GM23338 (cell line): ENCODE data around the gene MIS12. TPM values are rescaled to one million over a fixed set of nuclear protein-coding genes. Genes with fewer than 3 reads are reported as not detected.

Experiments used
- ATAC-seq: fragments of 200-7000 bp; cut with Tn5 transposase; 3 replicates; pipeline ENCODE4 v1.9.1; 2020
- DNase-seq: peaks from one replicate; pipeline ENCODE4 v3.0.0-alpha.2; 2015; ENCODE audit warnings: low spot score
- H2AFZ ChIP-seq: fragments of 200-600 bp; sonication (generic); 2 replicates; pipeline ENCODE4 v1.8.0; 2016; ENCODE audit warnings: antibody characterized with exemption, mild to moderate bottlenecking, moderate library complexity
- H3F3A ChIP-seq: fragments of 200-600 bp; sonication (generic); replicated peaks from 2 replicates; pipeline ENCODE4 v1.8.0; 2017; ENCODE audit warnings: antibody characterized with exemption, mixed run types, low read depth
- H3K27ac ChIP-seq: fragments of 200-600 bp; sonication (generic); 2 replicates; pipeline ENCODE4 v1.6.1; 2016; ENCODE audit warnings: low read depth
- H3K27me3 ChIP-seq: fragments of 200-600 bp; sonication (generic); 2 replicates; pipeline ENCODE4 v1.8.0; 2016; ENCODE audit warnings: mild to moderate bottlenecking, mixed run types, moderate library complexity; ENCODE audit not compliant: insufficient read depth
- H3K36me3 ChIP-seq: fragments of 200-600 bp; sonication (generic); 2 replicates; pipeline ENCODE4 v1.8.0; 2016; ENCODE audit warnings: mild to moderate bottlenecking; ENCODE audit not compliant: insufficient read depth
- H3K4me1 ChIP-seq: fragments of 200-600 bp; sonication (generic); 2 replicates; pipeline ENCODE4 v1.8.0; 2016; ENCODE audit warnings: mild to moderate bottlenecking, moderate library complexity; ENCODE audit not compliant: insufficient read depth
- H3K4me2 ChIP-seq: fragments of 200-600 bp; sonication (generic); 2 replicates; pipeline ENCODE4 v1.7.1; 2017; ENCODE audit warnings: mixed run types
- H3K4me3 ChIP-seq: fragments of 200-600 bp; sonication (generic); 2 replicates; pipeline ENCODE4 v1.6.1; 2016; ENCODE audit warnings: mixed run types
- H3K79me2 ChIP-seq: fragments of 200-600 bp; sonication (generic); replicated peaks from 2 replicates; pipeline ENCODE4 v1.8.0; 2017; ENCODE audit warnings: mild to moderate bottlenecking; ENCODE audit not compliant: insufficient read depth
- H3K9me2 ChIP-seq: fragments of 200-600 bp; sonication (generic); 2 replicates; pipeline ENCODE4 v1.8.0; 2017; ENCODE audit not compliant: insufficient read depth
- H4K20me1 ChIP-seq: fragments of 200-600 bp; sonication (generic); replicated peaks from 2 replicates; pipeline ENCODE4 v1.8.0; 2017; ENCODE audit warnings: mild to moderate bottlenecking; ENCODE audit not compliant: insufficient read depth
- H3K27ac Mint-ChIP-seq: 2 replicates; pipeline ENCODE4 v1.8.0; 2020; ENCODE audit warnings: inconsistent platforms, mild to moderate bottlenecking, moderate library complexity, mixed read lengths
- H3K27me3 Mint-ChIP-seq: 3 replicates; pipeline ENCODE4 v1.8.0; 2022; ENCODE audit warnings: low read depth, mild to moderate bottlenecking, moderate library complexity, mixed read lengths, inconsistent platforms; ENCODE audit not compliant: insufficient read depth, poor library complexity
- H3K36me3 Mint-ChIP-seq: 3 replicates; pipeline ENCODE4 v1.8.0; 2021; ENCODE audit warnings: low read depth, mild to moderate bottlenecking, inconsistent platforms, moderate library complexity, mixed read lengths
- H3K4me1 Mint-ChIP-seq: 3 replicates; pipeline ENCODE4 v1.8.0; 2020; ENCODE audit warnings: mild to moderate bottlenecking, inconsistent platforms, mixed read lengths
- H3K4me3 Mint-ChIP-seq: 3 replicates; pipeline ENCODE4 v1.8.0; 2021; ENCODE audit warnings: moderate library complexity, mild to moderate bottlenecking, inconsistent platforms, mixed read lengths
- H3K9me3 Mint-ChIP-seq: 3 replicates; pipeline ENCODE4 v1.8.0; 2020; ENCODE audit warnings: moderate library complexity, mild to moderate bottlenecking, inconsistent platforms, mixed read lengths
- CTCF ChIP-seq, 2 experiments: fragments of 200-600 bp in 1 of 2; sonication (generic) in 1 of 2; conservative IDR thresholded peaks; 2 replicates each; pipeline versions ENCODE4 v1.5.1 to v1.6.1; 2016 to 2017; ENCODE audit warnings: antibody characterized with exemption in 2 of 2, low read depth in 2 of 2, mild to moderate bottlenecking in 2 of 2, moderate library complexity in 1 of 2
- EZH2phosphoT487 ChIP-seq: fragments of 200-600 bp; sonication (generic); IDR thresholded peaks from one replicate; pipeline ENCODE4 v1.8.1; 2018; ENCODE audit warnings: antibody characterized with exemption; ENCODE audit not compliant: unreplicated experiment
- JUNB ChIP-seq: IDR thresholded peaks from one replicate; pipeline ENCODE4 v1.6.1; 2016; ENCODE audit warnings: antibody characterized with exemption; ENCODE audit not compliant: unreplicated experiment
- NANOG ChIP-seq: IDR thresholded peaks from 2 replicates; pipeline ENCODE4 v1.6.1; 2016; ENCODE audit warnings: antibody characterized with exemption, borderline replicate concordance
- POLR2AphosphoS5 ChIP-seq: IDR thresholded peaks from 2 replicates; pipeline ENCODE4 v1.6.1; 2016; ENCODE audit warnings: antibody characterized with exemption, low read depth
- REST ChIP-seq: IDR thresholded peaks from one replicate; pipeline ENCODE4 v1.6.1; 2018; ENCODE audit warnings: antibody characterized with exemption; ENCODE audit not compliant: unreplicated experiment
- STAT1 ChIP-seq: IDR thresholded peaks from one replicate; pipeline ENCODE4 v1.6.1; 2016; ENCODE audit warnings: antibody characterized with exemption; ENCODE audit not compliant: unreplicated experiment
- ZNF114 ChIP-seq: fragments of 250-450 bp; sonication (Bioruptor Pico); IDR thresholded peaks from 2 replicates; pipeline ENCODE4 v1.5.0; 2020; ENCODE audit warnings: mild to moderate bottlenecking, moderate library complexity
- ZNF331 ChIP-seq: fragments of 250-450 bp; sonication (Bioruptor Pico); IDR thresholded peaks from 2 replicates; pipeline ENCODE4 v1.5.0; 2020; ENCODE audit warnings: low read depth, mild to moderate bottlenecking, moderate library complexity
- polyA plus RNA-seq: library from polyadenylated mRNA; unstranded; fragments of >200 nt; fragmentation: Nextera tagmentation; extraction: Ambion mirVana; gene quantifications from 2 replicates; pipeline ENCODE4 v1.2.1, GENCODE V29; 2016
- total RNA-seq: library from RNA; depleted of rRNA; stranded (reverse); fragments of >200 nt; shearing (Covaris generic); gene quantifications from 2 replicates; pipeline ENCODE4 v1.2.3, GENCODE V29; 2014
- TF ChIP-seq, protein P1 (sequence below): fragments of 250-450 bp; sonication (Bioruptor Pico); IDR thresholded peaks from 2 replicates; pipeline ENCODE4 v1.5.0; 2020; ENCODE audit warnings: mild to moderate bottlenecking, moderate library complexity
- TF ChIP-seq, protein P2 (sequence below): IDR thresholded peaks from 2 replicates; pipeline ENCODE4 v1.6.1; 2016; ENCODE audit warnings: antibody characterized with exemption

The MIS12 gene
- total and polyA plus RNA-seq, 2 experiments from 2014 or later: 14.0 to 22.8 TPM

DNA sequence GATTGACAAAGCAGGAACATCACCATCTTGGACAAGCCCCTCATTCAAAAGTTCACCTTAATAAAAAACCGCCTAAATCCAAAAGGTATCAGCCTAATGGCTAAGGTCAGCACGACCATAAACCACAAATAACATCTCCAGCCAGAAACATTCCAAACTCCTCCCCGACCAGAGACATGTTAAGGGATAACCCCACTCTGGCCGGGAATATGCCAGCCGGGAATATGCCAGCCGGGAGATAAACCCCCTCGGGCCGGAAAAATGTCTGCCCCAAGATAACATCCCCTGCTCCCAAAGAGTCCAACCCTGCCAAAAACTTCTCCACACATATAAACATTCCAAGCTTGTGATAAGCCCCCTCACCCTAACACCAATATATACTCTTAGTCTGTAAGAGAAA is 18.9 kb upstream of the MIS12 start:
- no peak for ATAC-seq

More for the DNA sequence above, 18.9 kb upstream of the MIS12 start:
- Mint-ChIP-seq H3K9me3 (no peaks in the 10 kb centered on the region), H3K4me3 (peak overlapping the region; percentile 96), H3K36me3 (peaks cover 10% of the 10 kb centered on the region), H3K27me3 (peaks cover 2% of the 10 kb centered on the region), H3K27ac (no peak overlapping the region), H3K4me1 (peaks cover 23% of the 10 kb centered on the region)
- TF ChIP-seq REST (no peak), ZNF114 (no peak), EZH2phosphoT487 (no peak), NANOG (no peak), POLR2AphosphoS5 (no peak), STAT1 (no peak), ZNF331 (CRISPR knock-in tag) (no peak), JUNB (no peak), CTCF (conservative IDR thresholded peaks at IDR 0.05; ENCODE audit: low read depth in 2 of 2) (no peak)
- TF ChIP-seq, protein P1, sequence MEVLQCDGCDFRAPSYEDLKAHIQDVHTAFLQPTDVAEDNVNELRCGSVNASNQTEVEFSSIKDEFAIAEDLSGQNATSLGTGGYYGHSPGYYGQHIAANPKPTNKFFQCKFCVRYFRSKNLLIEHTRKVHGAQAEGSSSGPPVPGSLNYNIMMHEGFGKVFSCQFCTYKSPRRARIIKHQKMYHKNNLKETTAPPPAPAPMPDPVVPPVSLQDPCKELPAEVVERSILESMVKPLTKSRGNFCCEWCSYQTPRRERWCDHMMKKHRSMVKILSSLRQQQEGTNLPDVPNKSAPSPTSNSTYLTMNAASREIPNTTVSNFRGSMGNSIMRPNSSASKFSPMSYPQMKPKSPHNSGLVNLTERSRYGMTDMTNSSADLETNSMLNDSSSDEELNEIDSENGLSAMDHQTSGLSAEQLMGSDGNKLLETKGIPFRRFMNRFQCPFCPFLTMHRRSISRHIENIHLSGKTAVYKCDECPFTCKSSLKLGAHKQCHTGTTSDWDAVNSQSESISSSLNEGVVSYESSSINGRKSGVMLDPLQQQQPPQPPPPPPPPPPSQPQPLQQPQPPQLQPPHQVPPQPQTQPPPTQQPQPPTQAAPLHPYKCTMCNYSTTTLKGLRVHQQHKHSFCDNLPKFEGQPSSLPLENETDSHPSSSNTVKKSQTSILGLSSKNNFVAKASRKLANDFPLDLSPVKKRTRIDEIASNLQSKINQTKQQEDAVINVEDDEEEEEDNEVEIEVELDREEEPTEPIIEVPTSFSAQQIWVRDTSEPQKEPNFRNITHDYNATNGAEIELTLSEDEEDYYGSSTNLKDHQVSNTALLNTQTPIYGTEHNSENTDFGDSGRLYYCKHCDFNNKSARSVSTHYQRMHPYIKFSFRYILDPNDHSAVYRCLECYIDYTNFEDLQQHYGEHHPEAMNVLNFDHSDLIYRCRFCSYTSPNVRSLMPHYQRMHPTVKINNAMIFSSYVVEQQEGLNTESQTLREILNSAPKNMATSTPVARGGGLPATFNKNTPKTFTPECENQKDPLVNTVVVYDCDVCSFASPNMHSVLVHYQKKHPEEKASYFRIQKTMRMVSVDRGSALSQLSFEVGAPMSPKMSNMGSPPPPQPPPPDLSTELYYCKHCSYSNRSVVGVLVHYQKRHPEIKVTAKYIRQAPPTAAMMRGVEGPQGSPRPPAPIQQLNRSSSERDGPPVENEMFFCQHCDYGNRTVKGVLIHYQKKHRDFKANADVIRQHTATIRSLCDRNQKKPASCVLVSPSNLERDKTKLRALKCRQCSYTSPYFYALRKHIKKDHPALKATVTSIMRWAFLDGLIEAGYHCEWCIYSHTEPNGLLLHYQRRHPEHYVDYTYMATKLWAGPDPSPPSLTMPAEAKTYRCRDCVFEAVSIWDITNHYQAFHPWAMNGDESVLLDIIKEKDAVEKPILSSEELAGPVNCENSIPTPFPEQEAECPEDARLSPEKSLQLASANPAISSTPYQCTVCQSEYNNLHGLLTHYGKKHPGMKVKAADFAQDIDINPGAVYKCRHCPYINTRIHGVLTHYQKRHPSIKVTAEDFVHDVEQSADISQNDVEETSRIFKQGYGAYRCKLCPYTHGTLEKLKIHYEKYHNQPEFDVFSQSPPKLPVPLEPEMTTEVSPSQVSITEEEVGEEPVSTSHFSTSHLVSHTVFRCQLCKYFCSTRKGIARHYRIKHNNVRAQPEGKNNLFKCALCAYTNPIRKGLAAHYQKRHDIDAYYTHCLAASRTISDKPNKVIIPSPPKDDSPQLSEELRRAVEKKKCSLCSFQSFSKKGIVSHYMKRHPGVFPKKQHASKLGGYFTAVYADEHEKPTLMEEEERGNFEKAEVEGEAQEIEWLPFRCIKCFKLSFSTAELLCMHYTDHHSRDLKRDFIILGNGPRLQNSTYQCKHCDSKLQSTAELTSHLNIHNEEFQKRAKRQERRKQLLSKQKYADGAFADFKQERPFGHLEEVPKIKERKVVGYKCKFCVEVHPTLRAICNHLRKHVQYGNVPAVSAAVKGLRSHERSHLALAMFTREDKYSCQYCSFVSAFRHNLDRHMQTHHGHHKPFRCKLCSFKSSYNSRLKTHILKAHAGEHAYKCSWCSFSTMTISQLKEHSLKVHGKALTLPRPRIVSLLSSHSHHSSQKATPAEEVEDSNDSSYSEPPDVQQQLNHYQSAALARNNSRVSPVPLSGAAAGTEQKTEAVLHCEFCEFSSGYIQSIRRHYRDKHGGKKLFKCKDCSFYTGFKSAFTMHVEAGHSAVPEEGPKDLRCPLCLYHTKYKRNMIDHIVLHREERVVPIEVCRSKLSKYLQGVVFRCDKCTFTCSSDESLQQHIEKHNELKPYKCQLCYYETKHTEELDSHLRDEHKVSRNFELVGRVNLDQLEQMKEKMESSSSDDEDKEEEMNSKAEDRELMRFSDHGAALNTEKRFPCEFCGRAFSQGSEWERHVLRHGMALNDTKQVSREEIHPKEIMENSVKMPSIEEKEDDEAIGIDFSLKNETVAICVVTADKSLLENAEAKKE: no peak
- TF ChIP-seq, protein P2, sequence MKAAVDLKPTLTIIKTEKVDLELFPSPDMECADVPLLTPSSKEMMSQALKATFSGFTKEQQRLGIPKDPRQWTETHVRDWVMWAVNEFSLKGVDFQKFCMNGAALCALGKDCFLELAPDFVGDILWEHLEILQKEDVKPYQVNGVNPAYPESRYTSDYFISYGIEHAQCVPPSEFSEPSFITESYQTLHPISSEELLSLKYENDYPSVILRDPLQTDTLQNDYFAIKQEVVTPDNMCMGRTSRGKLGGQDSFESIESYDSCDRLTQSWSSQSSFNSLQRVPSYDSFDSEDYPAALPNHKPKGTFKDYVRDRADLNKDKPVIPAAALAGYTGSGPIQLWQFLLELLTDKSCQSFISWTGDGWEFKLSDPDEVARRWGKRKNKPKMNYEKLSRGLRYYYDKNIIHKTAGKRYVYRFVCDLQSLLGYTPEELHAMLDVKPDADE: no peak
- no peaks in the 10 kb centered on the region for H3F3A ChIP-seq
- H3K4me2 ChIP-seq: peak overlapping the region; percentile 97
- peaks cover 62% of the 10 kb centered on the region for H3K79me2 ChIP-seq
- peaks cover 10% of the 10 kb centered on the region for H3K4me1 ChIP-seq
- peaks cover 28% of the 10 kb centered on the region for H4K20me1 ChIP-seq
- no peaks in the 10 kb centered on the region for H3K27me3 ChIP-seq
- peak overlapping the region; percentile 88 for H3K4me3 ChIP-seq
- 0 out of 2 replicates have a peak overlapping the region, but pooled peaks have one; percentile 78 for H3K27ac ChIP-seq
- no peaks in the 10 kb centered on the region for H3K9me2 ChIP-seq
- peaks cover 5% of the 10 kb centered on the region for H3K36me3 ChIP-seq
- no peak for DNase-seq
- H2AFZ ChIP-seq: 0 out of 2 replicates have a peak overlapping the region, but pooled peaks have one; percentile 29
